ENCODE results near the gene BBIP1.

DNA sequence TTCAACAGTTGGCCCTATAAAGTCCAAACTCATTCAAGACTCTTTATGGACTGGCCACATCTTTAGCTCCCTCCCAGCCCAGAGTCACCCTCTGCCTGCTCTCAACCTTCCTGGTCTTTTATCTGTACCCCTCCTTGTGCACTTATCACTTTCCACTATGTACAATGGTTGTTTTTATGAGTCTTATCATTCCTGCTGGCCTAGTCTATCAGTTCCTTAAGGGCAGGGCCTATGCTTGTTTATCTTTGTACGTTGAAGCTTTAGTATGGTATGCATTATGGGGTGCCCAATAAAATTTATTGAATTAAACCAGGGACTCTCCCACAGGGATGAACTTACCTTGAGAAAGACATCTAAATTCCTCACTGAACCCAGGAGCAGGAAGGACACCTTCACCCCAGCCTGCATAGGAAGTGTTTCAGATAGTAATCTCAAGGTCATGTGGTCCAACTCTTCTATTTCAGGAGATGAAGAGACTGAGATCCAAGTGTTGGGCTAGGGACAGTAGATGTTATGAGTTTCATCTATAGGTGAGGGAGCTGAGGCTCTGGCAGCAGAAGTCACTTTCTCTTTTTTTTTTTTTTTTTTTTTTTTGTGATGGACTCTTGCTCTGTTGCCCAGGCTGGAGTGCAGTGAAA lies 60.6 kb downstream of the BBIP1 start:
- TF ChIP-seq ZNF274 (IDR thresholded peaks at IDR 0.05; ENCODE audit: low read depth, low read length) (no peak), SUZ12 (IDR thresholded peaks at IDR 0.05; ENCODE audit: extremely low read depth, insufficient read depth, insufficient read length) (no peak), YY1 (IDR thresholded peaks at IDR 0.05; ENCODE audit: insufficient read depth, insufficient read length) (no peak)

All from NT2/D1 (cell line).